Measurements from ENCODE around the gene SUCLA2. TPM values are rescaled to one million over a fixed set of nuclear protein-coding genes. Genes with fewer than 3 reads are reported as not detected.
"Not testable (repeated sequence)": the region's sequence is repeated elsewhere in the genome, so short reads cannot be mapped to it uniquely, and the experiment has no call there.

Gene SUCLA2
- total and polyA plus RNA-seq, 2 experiments from 2014 or later: 48.6 to 69.8 TPM

GRCh38 chr13:48012668-48013067, 11.6 kb upstream of the SUCLA2 start:
- no peaks in the 10 kb centered on the region for H3K79me2 ChIP-seq (ENCODE audit: insufficient read depth)
- TF ChIP-seq EZH2phosphoT487 (IDR thresholded peaks at IDR 0.05; ENCODE audit: insufficient read depth, low read depth) (no peak), EZH2 (IDR thresholded peaks at IDR 0.05; ENCODE audit: insufficient read depth, poor library complexity, severe bottlenecking) (no peak)
- no peaks in the 10 kb centered on the region for H3K36me3 ChIP-seq (ENCODE audit: low read depth)
- WGBS, 2 experiments (ENCODE audit: low coverage in 1 of 2, low lambda C conversion rate in 2 of 2, missing lambda C conversion rate in 2 of 2): 100% methylated on average over 1 of the region's 1 CpG
- H3K9me3 ChIP-seq (ENCODE audit: low read depth): no peaks in the 10 kb centered on the region
- H3K4me3 ChIP-seq: no peak overlapping the region
- no peak overlapping the region for H3K4me2 ChIP-seq (ENCODE audit: unreplicated experiment)
- no peak overlapping the region for H2AFZ ChIP-seq
- no peak overlapping the region for H3K9ac ChIP-seq
- DNase-seq: no peak
- no peaks in the 10 kb centered on the region for H3K27me3 ChIP-seq (replicated peaks; ENCODE audit: insufficient read depth)
- H3K27ac ChIP-seq: no peak overlapping the region
- peaks cover 16% of the 10 kb centered on the region for H3K4me1 ChIP-seq (ENCODE audit: insufficient read depth)
- no peaks in the 10 kb centered on the region for H4K20me1 ChIP-seq (ENCODE audit: insufficient read depth)
- H3K9me2 ChIP-seq (ENCODE audit: insufficient read depth): no peaks in the 10 kb centered on the region
- in situ Hi-C loops (cut with MboI): no loop called here
- peaks cover 18% of the 10 kb centered on the region for H3F3A ChIP-seq (ENCODE audit: insufficient read depth)

GRCh38 chr13:48010698-48011097, 9.6 kb upstream of the SUCLA2 start:
- Histone ChIP-seq H3K27me3 (replicated peaks; ENCODE audit: insufficient read depth) (no peaks in the 10 kb centered on the region), H4K20me1 (ENCODE audit: insufficient read depth) (no peaks in the 10 kb centered on the region), H3K9me3 (ENCODE audit: low read depth) (no peaks in the 10 kb centered on the region), H3F3A (ENCODE audit: insufficient read depth) (peaks cover 18% of the 10 kb centered on the region), H3K36me3 (ENCODE audit: low read depth) (no peaks in the 10 kb centered on the region), H3K9ac (no peak overlapping the region), H3K4me2 (ENCODE audit: unreplicated experiment) (no peak overlapping the region), H3K27ac (no peak overlapping the region), H3K4me1 (ENCODE audit: insufficient read depth) (peaks cover 16% of the 10 kb centered on the region), H3K79me2 (ENCODE audit: insufficient read depth) (no peaks in the 10 kb centered on the region), H2AFZ (no peak overlapping the region), H3K4me3 (no peak overlapping the region), H3K9me2 (ENCODE audit: insufficient read depth) (no peaks in the 10 kb centered on the region)
- 74% methylated on average over 4 of the region's 4 CpGs for WGBS, 2 experiments (ENCODE audit: low coverage in 1 of 2, low lambda C conversion rate in 2 of 2, missing lambda C conversion rate in 2 of 2)
- no peak for DNase-seq
- TF ChIP-seq EZH2 (IDR thresholded peaks at IDR 0.05; ENCODE audit: insufficient read depth, poor library complexity, severe bottlenecking) (no peak), EZH2phosphoT487 (IDR thresholded peaks at IDR 0.05; ENCODE audit: insufficient read depth, low read depth) (no peak)
- in situ Hi-C loops (cut with MboI): no loop called here

GRCh38 chr13:48009284-48009683, 8.2 kb upstream of the SUCLA2 start:
- Histone ChIP-seq H3K36me3 (ENCODE audit: low read depth) (no peaks in the 10 kb centered on the region), H4K20me1 (ENCODE audit: insufficient read depth) (no peaks in the 10 kb centered on the region), H3K9me3 (ENCODE audit: low read depth) (no peaks in the 10 kb centered on the region), H3K4me1 (ENCODE audit: insufficient read depth) (peaks cover 16% of the 10 kb centered on the region), H3K27me3 (replicated peaks; ENCODE audit: insufficient read depth) (no peaks in the 10 kb centered on the region), H3K9ac (peak overlapping the region; percentile 47), H3K79me2 (ENCODE audit: insufficient read depth) (no peaks in the 10 kb centered on the region), H3K9me2 (ENCODE audit: insufficient read depth) (no peaks in the 10 kb centered on the region), H3K4me2 (ENCODE audit: unreplicated experiment) (peak overlapping the region; percentile 66), H3F3A (ENCODE audit: insufficient read depth) (peaks cover 18% of the 10 kb centered on the region), H3K27ac (peak overlapping the region; percentile 66), H3K4me3 (0 out of 2 replicates have a peak overlapping the region, but pooled peaks have one; percentile 25), H2AFZ (peak overlapping the region; percentile 69)
- 0% methylated on average over 1 of the region's 1 CpG for WGBS, 2 experiments (ENCODE audit: low coverage in 1 of 2, low lambda C conversion rate in 2 of 2, missing lambda C conversion rate in 2 of 2)
- DNase-seq: peak; percentile 90
- TF ChIP-seq EZH2phosphoT487 (IDR thresholded peaks at IDR 0.05; ENCODE audit: insufficient read depth, low read depth): no peak
- no peak for TF ChIP-seq EZH2 (IDR thresholded peaks at IDR 0.05; ENCODE audit: insufficient read depth, poor library complexity, severe bottlenecking)
- in situ Hi-C loops (cut with MboI): no loop called here

- no peaks in the 10 kb centered on the region for H4K20me1 ChIP-seq (ENCODE audit: insufficient read depth)
- no peaks in the 10 kb centered on the region for H3K36me3 ChIP-seq (ENCODE audit: low read depth)
- WGBS, 2 experiments (ENCODE audit: low coverage in 1 of 2, low lambda C conversion rate in 2 of 2, missing lambda C conversion rate in 2 of 2): 31 to 33% methylated on average over 1 of the region's 1 CpG
- no peaks in the 10 kb centered on the region for H3K9me3 ChIP-seq (ENCODE audit: low read depth)
- no peak overlapping the region for H2AFZ ChIP-seq
- H3K27ac ChIP-seq: no peak overlapping the region
- no peaks in the 10 kb centered on the region for H3K9me2 ChIP-seq (ENCODE audit: insufficient read depth)
- H3K27me3 ChIP-seq (replicated peaks; ENCODE audit: insufficient read depth): no peaks in the 10 kb centered on the region
- no peak overlapping the region for H3K4me2 ChIP-seq (ENCODE audit: unreplicated experiment)
- peaks cover 18% of the 10 kb centered on the region for H3F3A ChIP-seq (ENCODE audit: insufficient read depth)
- peaks cover 16% of the 10 kb centered on the region for H3K4me1 ChIP-seq (ENCODE audit: insufficient read depth)
- DNase-seq: peak; percentile 34
- H3K4me3 ChIP-seq: no peak overlapping the region
- no peaks in the 10 kb centered on the region for H3K79me2 ChIP-seq (ENCODE audit: insufficient read depth)
- in situ Hi-C loops (cut with MboI): no loop called here
- no peak for TF ChIP-seq EZH2 (IDR thresholded peaks at IDR 0.05; ENCODE audit: insufficient read depth, poor library complexity, severe bottlenecking)
- no peak for TF ChIP-seq EZH2phosphoT487 (IDR thresholded peaks at IDR 0.05; ENCODE audit: insufficient read depth, low read depth)
- no peak overlapping the region for H3K9ac ChIP-seq
Observed at GRCh38 chr13:48006396-48006795, 5.3 kb upstream of the SUCLA2 start.

- Histone ChIP-seq H3K27ac (no peak overlapping the region), H3K4me1 (ENCODE audit: insufficient read depth) (peaks cover 18% of the 10 kb centered on the region), H3K27me3 (replicated peaks; ENCODE audit: insufficient read depth) (no peaks in the 10 kb centered on the region), H3K79me2 (ENCODE audit: insufficient read depth) (peaks cover 19% of the 10 kb centered on the region), H3K4me2 (ENCODE audit: unreplicated experiment) (no peak overlapping the region), H3K9ac (no peak overlapping the region), H3F3A (ENCODE audit: insufficient read depth) (peaks cover 12% of the 10 kb centered on the region; the same call in 1 of the 2 replicates), H3K36me3 (ENCODE audit: low read depth) (no peaks in the 10 kb centered on the region), H3K9me2 (ENCODE audit: insufficient read depth) (no peaks in the 10 kb centered on the region), H4K20me1 (ENCODE audit: insufficient read depth) (no peaks in the 10 kb centered on the region), H3K9me3 (ENCODE audit: low read depth) (no peaks in the 10 kb centered on the region), H3K4me3 (no peak overlapping the region), H2AFZ (no peak overlapping the region)
- TF ChIP-seq EZH2 (IDR thresholded peaks at IDR 0.05; ENCODE audit: insufficient read depth, poor library complexity, severe bottlenecking) (no peak), EZH2phosphoT487 (IDR thresholded peaks at IDR 0.05; ENCODE audit: insufficient read depth, low read depth) (no peak)
- DNase-seq: no peak
- in situ Hi-C loops (cut with MboI): no loop called here
- 57 to 68% methylated on average over 2 of the region's 2 CpGs for WGBS, 2 experiments (ENCODE audit: low coverage in 1 of 2, low lambda C conversion rate in 2 of 2, missing lambda C conversion rate in 2 of 2)
Observed at GRCh38 chr13:48004201-48004600, 3.1 kb upstream of the SUCLA2 start.

- H3F3A ChIP-seq (ENCODE audit: insufficient read depth); H3K9me2 ChIP-seq (ENCODE audit: insufficient read depth); in situ Hi-C loops (cut with MboI); H3K27me3 ChIP-seq (replicated peaks; ENCODE audit: insufficient read depth); H3K9me3 ChIP-seq (ENCODE audit: low read depth); H3K4me1 ChIP-seq (ENCODE audit: insufficient read depth); H3K36me3 ChIP-seq (ENCODE audit: low read depth); H4K20me1 ChIP-seq (ENCODE audit: insufficient read depth): not testable (repeated sequence)
- H3K4me3 ChIP-seq: peak overlapping the region; percentile 96
- peaks cover 41% of the 10 kb centered on the region for H3K79me2 ChIP-seq (ENCODE audit: insufficient read depth)
- DNase-seq: peak; percentile 52
- H3K4me2 ChIP-seq (ENCODE audit: unreplicated experiment): peak overlapping the region; percentile 100
- peak overlapping the region; percentile 92 for H3K9ac ChIP-seq
- peak overlapping the region; percentile 96 for H2AFZ ChIP-seq
- peak overlapping the region; percentile 90 for H3K27ac ChIP-seq
- 15 to 16% methylated on average over 5 of the region's 5 CpGs for WGBS, 2 experiments (ENCODE audit: low coverage in 1 of 2, low lambda C conversion rate in 2 of 2, missing lambda C conversion rate in 2 of 2)
Observed at GRCh38 chr13:48001999-48002398, 926 bp upstream of the SUCLA2 start.

Data from GM23248 (cell line).